HG02884 (cell line): ENCODE measurements around the gene PLIN5.

Experiments used
- ATAC-seq: cut with Tn5 transposase; IDR thresholded peaks from one replicate; pipeline ENCODE4 v1.9.1; 2021; ENCODE audit warnings: mild to moderate bottlenecking, moderate library complexity; ENCODE audit not compliant: unreplicated experiment

Gene PLIN5

GRCh38 chr19:4534836-4535658 is at the start of gene PLIN5:
PLIN5 (minus strand) TSS chr19:4535224; CDS start chr19:4534074, 1,150 bp downstream.
- no peak for ATAC-seq

- no peak for ATAC-seq
Measured at GRCh38 chr19:4583961-4584669, 49.1 kb upstream of the PLIN5 start.

GRCh38 chr19:4582980-4583842 is 48.2 kb upstream of the PLIN5 start:
- ATAC-seq = no peak

GRCh38 chr19:4581666-4582553 is 46.9 kb upstream of the PLIN5 start:
- no peak for ATAC-seq

- ATAC-seq = no peak
Measured at GRCh38 chr19:4580961-4581665, 46.1 kb upstream of the PLIN5 start.

GRCh38 chr19:4580021-4580901 is 45.2 kb upstream of the PLIN5 start:
- ATAC-seq = no peak

GRCh38 chr19:4579389-4579788 is 44.4 kb upstream of the PLIN5 start:
- no peak for ATAC-seq

- no peak for ATAC-seq
Measured at GRCh38 chr19:4578552-4579248, 43.7 kb upstream of the PLIN5 start.

GRCh38 chr19:4577020-4577782 is 42.2 kb upstream of the PLIN5 start:
- ATAC-seq = no peak

- ATAC-seq = no peak
Measured at GRCh38 chr19:4576016-4576933, 41.3 kb upstream of the PLIN5 start.

- no peak for ATAC-seq
Measured at GRCh38 chr19:4575267-4576015, 40.4 kb upstream of the PLIN5 start.

GRCh38 chr19:4573682-4574081 is 38.7 kb upstream of the PLIN5 start:
- no peak for ATAC-seq

GRCh38 chr19:4571305-4571917 is 36.4 kb upstream of the PLIN5 start:
- ATAC-seq = no peak

GRCh38 chr19:4570916-4571304 is 35.9 kb upstream of the PLIN5 start:
- ATAC-seq = no peak

- ATAC-seq = no peak
Measured at GRCh38 chr19:4570402-4570801, 35.4 kb upstream of the PLIN5 start.
